ENCODE results near the gene NMRK1.

NMRK1 gene

DNA sequence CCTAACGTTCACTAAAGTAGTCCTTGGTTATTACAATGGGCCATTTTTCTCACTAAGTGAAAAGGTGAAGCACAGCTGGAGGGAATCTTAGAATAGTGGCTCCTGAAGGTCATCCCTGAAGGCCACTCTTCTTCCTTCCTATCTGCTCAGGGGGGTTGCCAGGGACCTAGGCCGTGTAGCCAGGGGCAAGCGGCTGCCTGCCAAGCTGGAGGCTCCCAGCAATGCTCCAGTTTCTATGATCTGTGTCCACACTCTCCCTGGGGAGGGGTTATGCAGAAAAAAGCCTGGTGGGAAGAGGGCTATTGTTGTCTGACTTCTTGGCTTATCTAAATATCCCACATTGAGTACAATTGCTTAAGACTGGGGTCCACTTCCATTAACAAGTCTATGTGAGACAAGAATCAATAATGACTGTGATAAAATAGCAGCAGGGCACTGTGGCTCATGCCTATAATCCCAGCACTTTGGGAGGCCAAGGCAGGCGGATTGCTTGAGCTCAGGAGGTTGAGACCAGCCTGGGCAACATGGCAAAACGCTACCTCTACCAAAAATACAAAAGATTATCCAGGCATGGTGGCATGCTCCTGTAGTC is 3.8 kb downstream of the NMRK1 start:
- Histone ChIP-seq H3K9me3 (ENCODE audit: control insufficient read depth in 2 of 2, low read length in 2 of 2) (no peaks in the 10 kb centered on the region), H3K36me3 (ENCODE audit: control insufficient read depth in 2 of 2, insufficient read depth in 2 of 2, low read length in 2 of 2) (peaks cover 0 to 4% of the 10 kb centered on the region in 2 donors), H3K9ac (ENCODE audit: low read length in 2 of 2) (no peak overlapping the region), H3K4me3 (ENCODE audit: low read length in 2 of 2) (no peak overlapping the region), H3K27ac (ENCODE audit: low read length) (no peak overlapping the region), H3K27me3 (ENCODE audit: control insufficient read depth in 1 of 2, insufficient read depth in 2 of 2, low read length in 2 of 2) (no peaks in the 10 kb centered on the region), H3K4me1 (ENCODE audit: control insufficient read depth, insufficient read depth, low read length) (no peaks in the 10 kb centered on the region)

DNA sequence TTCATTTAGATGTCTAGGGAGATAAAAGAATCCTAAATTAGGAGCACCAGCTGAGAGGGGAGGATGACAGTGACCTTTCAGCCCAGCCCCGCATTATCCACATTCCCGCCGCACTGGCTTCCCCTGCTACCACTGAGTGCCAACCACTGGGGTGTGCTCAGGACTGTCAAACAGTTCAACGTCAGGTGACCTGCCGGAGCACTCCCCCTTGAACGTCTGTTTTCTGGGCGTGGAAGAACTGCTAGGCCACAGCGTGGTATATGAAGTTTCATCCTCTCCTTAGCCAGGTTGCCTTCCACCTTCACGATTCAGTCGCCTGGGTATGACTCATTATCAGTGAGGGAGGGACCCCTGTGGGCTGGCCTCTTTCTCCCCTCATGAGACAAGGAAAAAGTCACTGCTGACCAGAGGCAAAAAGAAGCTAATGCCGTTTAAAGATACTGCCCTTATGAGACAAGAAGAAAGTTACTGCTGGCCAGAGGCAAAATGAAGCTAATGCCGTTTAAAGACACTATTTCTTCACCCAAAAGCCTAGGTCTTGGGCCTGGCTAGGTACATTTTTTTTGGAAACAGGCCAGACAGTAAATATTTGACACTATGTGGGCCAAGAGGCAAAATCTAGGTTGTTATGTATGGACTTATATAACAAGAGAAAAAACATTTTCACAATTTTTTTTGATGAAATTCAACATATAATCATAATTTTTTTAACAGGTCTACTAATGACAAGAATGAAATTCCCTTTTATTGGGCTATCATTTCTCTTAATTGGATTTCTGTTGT is 4.6 kb downstream of the NMRK1 start:
- H3K9ac ChIP-seq (ENCODE audit: low read length in 2 of 2) = no peak overlapping the region
- no peaks in the 10 kb centered on the region for H3K27me3 ChIP-seq (ENCODE audit: control insufficient read depth in 1 of 2, insufficient read depth in 2 of 2, low read length in 2 of 2)
- H3K27ac ChIP-seq (ENCODE audit: low read length) = no peak overlapping the region
- peaks cover 0 to 4% of the 10 kb centered on the region in 2 donors for H3K36me3 ChIP-seq (ENCODE audit: control insufficient read depth in 2 of 2, insufficient read depth in 2 of 2, low read length in 2 of 2)
- no peaks in the 10 kb centered on the region for H3K9me3 ChIP-seq (ENCODE audit: control insufficient read depth in 2 of 2, low read length in 2 of 2)
- H3K4me3 ChIP-seq (ENCODE audit: low read length in 2 of 2) = no peak overlapping the region
- no peaks in the 10 kb centered on the region for H3K4me1 ChIP-seq (ENCODE audit: control insufficient read depth, insufficient read depth, low read length)

DNA sequence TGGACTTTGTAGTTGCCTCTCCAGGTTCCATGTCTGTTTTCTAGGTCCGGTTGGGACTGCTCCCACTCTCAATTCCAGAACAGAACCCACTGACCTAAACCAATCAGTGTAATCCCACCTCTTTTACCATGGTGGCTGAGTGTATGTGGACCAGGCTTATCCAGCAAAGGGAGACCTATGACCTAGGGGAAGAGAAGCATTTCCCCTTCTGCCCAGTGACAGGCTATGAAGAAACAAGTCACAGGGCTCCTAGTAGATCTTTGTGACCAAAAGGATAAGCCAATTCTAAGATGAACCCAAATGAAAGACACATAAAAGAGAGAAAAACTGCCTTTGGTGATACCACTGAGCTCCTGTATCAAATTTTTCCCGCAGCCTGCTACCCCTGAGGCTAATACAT is 6.3 kb downstream of the NMRK1 start:
- H3K36me3 ChIP-seq (ENCODE audit: control insufficient read depth in 2 of 2, insufficient read depth in 2 of 2, low read length in 2 of 2) = peaks cover 0 to 4% of the 10 kb centered on the region in 2 donors

DNA sequence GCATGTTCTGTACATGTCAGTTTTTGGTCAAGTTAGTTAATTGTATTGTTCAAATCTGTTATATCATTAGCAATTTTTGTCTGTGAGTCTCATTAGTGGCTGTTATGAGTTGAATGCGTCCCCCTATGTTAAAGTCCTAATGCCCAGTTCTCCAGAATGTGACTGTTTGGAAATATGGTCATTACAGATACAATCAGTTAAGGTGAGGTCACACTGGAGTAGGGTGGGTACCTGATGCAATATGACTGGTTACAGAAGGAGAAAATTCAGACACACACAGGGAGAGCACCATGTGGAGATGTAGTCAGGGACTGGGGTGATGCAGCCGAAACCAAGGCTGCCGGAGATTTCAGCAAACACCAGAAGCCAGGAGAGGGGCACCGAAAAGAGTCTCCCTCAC is 15.1 kb downstream of the NMRK1 start:
- Histone ChIP-seq H3K4me1 (ENCODE audit: control insufficient read depth, insufficient read depth, low read length) (no peaks in the 10 kb centered on the region), H3K9me3 (ENCODE audit: control insufficient read depth in 2 of 2, low read length in 2 of 2) (no peaks in the 10 kb centered on the region), H3K27me3 (ENCODE audit: control insufficient read depth in 1 of 2, insufficient read depth in 2 of 2, low read length in 2 of 2) (no peaks in the 10 kb centered on the region), H3K36me3 (ENCODE audit: control insufficient read depth in 2 of 2, insufficient read depth in 2 of 2, low read length in 2 of 2) (no peaks in the 10 kb centered on the region), H3K9ac (ENCODE audit: low read length in 2 of 2) (no peak overlapping the region), H3K4me3 (ENCODE audit: low read length in 2 of 2) (no peak overlapping the region), H3K27ac (ENCODE audit: low read length) (no peak overlapping the region)

More for the DNA sequence above, 6.3 kb downstream of the NMRK1 start:
- Histone ChIP-seq H3K9ac (ENCODE audit: low read length in 2 of 2) (no peak overlapping the region), H3K4me3 (ENCODE audit: low read length in 2 of 2) (no peak overlapping the region), H3K9me3 (ENCODE audit: control insufficient read depth in 2 of 2, low read length in 2 of 2) (no peaks in the 10 kb centered on the region), H3K4me1 (ENCODE audit: control insufficient read depth, insufficient read depth, low read length) (no peaks in the 10 kb centered on the region), H3K27ac (ENCODE audit: low read length) (no peak overlapping the region), H3K27me3 (ENCODE audit: control insufficient read depth in 1 of 2, insufficient read depth in 2 of 2, low read length in 2 of 2) (no peaks in the 10 kb centered on the region)

DNA sequence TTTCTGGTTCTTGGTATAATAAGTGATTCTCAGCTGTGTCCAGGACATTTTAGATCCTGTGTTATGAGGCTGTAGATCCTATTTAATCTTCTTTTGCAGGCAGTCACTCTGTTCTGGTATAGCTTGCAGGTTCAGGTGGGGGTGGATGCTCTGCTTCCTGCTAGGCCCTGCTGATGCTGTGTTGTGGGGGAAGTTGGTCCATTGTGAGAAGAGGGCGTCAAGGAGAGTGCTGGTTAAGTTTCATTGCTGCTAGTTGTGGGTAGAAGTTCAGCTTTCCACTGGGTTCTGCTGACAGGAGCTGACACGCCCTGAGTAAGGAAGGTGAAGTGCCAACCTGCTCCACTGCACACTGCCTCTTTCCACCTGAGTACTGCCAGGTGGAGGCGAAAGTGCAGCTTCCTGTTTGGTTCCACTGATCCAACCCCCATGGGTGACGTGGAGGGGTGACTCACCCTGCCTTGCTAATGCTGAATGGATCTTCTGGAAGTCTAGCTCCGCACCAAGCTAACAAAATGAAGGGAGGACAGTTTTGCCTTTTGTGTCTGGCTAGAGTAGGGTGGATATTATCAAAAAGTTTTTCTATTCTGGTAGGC is 16.3 kb downstream of the NMRK1 start:
- H3K4me1 ChIP-seq (ENCODE audit: control insufficient read depth, insufficient read depth, low read length) = no peaks in the 10 kb centered on the region
- no peaks in the 10 kb centered on the region for H3K36me3 ChIP-seq (ENCODE audit: control insufficient read depth in 2 of 2, insufficient read depth in 2 of 2, low read length in 2 of 2)
- no peaks in the 10 kb centered on the region for H3K9me3 ChIP-seq (ENCODE audit: control insufficient read depth in 2 of 2, low read length in 2 of 2)
- H3K27ac ChIP-seq (ENCODE audit: low read length) = no peak overlapping the region
- no peak overlapping the region for H3K4me3 ChIP-seq (ENCODE audit: low read length in 2 of 2)
- no peaks in the 10 kb centered on the region for H3K27me3 ChIP-seq (ENCODE audit: control insufficient read depth in 1 of 2, insufficient read depth in 2 of 2, low read length in 2 of 2)
- H3K9ac ChIP-seq (ENCODE audit: low read length in 2 of 2) = no peak overlapping the region

DNA sequence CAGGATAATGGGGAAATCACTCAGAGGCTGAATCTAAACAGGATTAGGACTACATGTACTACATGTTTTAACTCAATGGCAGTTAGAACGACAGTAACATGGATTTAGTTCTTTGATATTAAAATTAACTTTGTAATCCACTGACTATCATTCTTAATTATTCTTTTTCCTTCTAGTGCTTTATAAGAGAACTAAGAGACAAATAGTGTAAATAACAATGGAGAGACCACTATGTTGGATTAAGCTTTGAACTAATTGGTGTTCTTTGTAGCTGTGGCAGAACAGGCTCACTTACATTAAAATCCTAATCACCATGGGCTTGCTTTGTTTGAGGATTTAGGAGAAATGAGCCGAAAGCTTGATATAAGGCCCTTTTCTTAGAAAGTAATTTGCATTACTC is 18.8 kb downstream of the NMRK1 start:
- Histone ChIP-seq H3K9ac (ENCODE audit: low read length in 2 of 2) (no peak overlapping the region), H3K4me1 (ENCODE audit: control insufficient read depth, insufficient read depth, low read length) (peaks cover 1% of the 10 kb centered on the region), H3K36me3 (ENCODE audit: control insufficient read depth in 2 of 2, insufficient read depth in 2 of 2, low read length in 2 of 2) (no peaks in the 10 kb centered on the region), H3K4me3 (ENCODE audit: low read length in 2 of 2) (no peak overlapping the region), H3K27ac (ENCODE audit: low read length) (no peak overlapping the region), H3K27me3 (ENCODE audit: control insufficient read depth in 1 of 2, insufficient read depth in 2 of 2, low read length in 2 of 2) (no peaks in the 10 kb centered on the region), H3K9me3 (ENCODE audit: control insufficient read depth in 2 of 2, low read length in 2 of 2) (no peaks in the 10 kb centered on the region)

DNA sequence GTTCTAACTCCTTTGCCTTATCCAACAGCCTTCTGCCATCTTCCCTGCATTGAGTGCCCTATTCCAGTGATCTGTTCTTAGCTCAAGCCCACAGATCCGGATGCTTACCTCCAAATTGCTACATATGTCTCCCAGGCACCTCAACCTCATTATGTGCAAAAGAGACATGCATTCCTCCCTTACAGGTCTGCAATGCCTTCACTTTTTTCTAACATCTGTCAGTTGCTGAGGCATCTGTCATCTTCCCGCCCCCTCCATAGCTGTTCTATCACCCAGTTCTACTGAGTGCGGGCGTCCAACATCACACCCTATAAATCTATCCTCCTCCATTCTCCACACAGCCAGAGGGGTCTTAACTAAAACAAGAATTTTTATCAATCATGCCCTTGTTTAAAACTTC is 20.1 kb downstream of the NMRK1 start:
- no peak overlapping the region for H3K9ac ChIP-seq (ENCODE audit: low read length in 2 of 2)
- no peaks in the 10 kb centered on the region for H3K27me3 ChIP-seq (ENCODE audit: control insufficient read depth in 1 of 2, insufficient read depth in 2 of 2, low read length in 2 of 2)
- H3K9me3 ChIP-seq (ENCODE audit: control insufficient read depth in 2 of 2, low read length in 2 of 2) = no peaks in the 10 kb centered on the region
- no peak overlapping the region for H3K4me3 ChIP-seq (ENCODE audit: low read length in 2 of 2)
- peaks cover 5% of the 10 kb centered on the region for H3K4me1 ChIP-seq (ENCODE audit: control insufficient read depth, insufficient read depth, low read length)
- H3K27ac ChIP-seq (ENCODE audit: low read length) = no peak overlapping the region
- no peaks in the 10 kb centered on the region for H3K36me3 ChIP-seq (ENCODE audit: control insufficient read depth in 2 of 2, insufficient read depth in 2 of 2, low read length in 2 of 2)

DNA sequence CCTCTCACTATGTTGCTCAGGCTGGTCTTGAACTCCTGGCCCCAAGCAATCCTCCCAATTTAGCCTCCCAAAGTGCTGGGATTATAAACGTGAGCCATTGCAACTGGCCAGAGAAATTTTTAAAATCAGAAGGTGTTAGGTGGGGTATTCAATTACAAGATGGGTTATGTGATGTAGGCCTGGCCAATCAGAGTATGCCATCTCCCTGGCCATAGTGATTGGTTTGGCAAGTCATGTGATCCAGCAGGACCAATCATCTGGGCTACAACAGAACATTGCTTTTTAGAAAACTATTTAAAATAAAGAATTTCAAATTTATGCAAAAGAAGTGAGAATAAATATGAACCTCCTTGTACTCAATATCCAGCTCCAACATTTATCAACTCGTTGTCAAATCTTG is 22.4 kb downstream of the NMRK1 start:
- Histone ChIP-seq H3K4me1 (ENCODE audit: control insufficient read depth, insufficient read depth, low read length) (peaks cover 5% of the 10 kb centered on the region), H3K4me3 (ENCODE audit: low read length in 2 of 2) (no peak overlapping the region), H3K36me3 (ENCODE audit: control insufficient read depth in 2 of 2, insufficient read depth in 2 of 2, low read length in 2 of 2) (peaks cover 0 to 7% of the 10 kb centered on the region in 2 donors), H3K9me3 (ENCODE audit: control insufficient read depth in 2 of 2, low read length in 2 of 2) (no peaks in the 10 kb centered on the region), H3K27ac (ENCODE audit: low read length) (no peak overlapping the region), H3K27me3 (ENCODE audit: control insufficient read depth in 1 of 2, insufficient read depth in 2 of 2, low read length in 2 of 2) (no peaks in the 10 kb centered on the region), H3K9ac (ENCODE audit: low read length in 2 of 2) (no peak overlapping the region)

DNA sequence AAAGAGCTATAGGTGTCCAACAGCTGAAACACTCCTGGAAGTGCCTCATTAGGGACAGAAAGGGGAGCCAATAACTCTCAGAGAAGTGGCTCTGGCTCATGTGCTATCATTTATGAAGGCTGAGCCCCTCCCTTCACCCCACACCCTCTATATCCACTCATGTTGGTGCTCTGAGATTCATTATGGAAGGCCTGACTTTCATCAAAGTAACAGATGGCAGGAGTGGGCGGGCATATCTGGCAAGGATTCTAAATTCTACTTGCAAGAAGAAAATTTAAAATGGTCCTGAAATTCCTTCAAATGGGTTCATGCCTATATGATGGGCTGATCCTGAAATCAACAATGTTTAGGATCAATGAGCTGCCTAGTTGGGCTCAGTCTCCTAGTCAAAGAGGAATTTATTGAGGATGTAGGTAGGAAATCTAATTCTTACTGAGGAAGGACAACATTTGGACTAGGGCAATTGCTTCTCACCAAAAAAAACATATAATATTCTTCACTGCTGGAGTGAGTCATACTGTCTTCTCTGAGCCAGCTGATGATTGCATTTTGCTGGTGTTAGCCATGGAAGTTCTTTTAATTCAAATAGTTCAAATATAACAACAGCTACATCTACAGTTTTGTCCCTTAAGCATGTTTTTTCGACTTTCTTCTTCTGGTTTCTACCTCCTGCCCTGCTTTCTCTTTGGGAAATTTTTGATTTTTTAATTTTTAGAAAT is 23.5 kb downstream of the NMRK1 start:
- Histone ChIP-seq H3K36me3 (ENCODE audit: control insufficient read depth in 2 of 2, insufficient read depth in 2 of 2, low read length in 2 of 2) (peaks cover 0 to 7% of the 10 kb centered on the region in 2 donors), H3K9ac (ENCODE audit: low read length in 2 of 2) (no peak overlapping the region), H3K9me3 (ENCODE audit: control insufficient read depth in 2 of 2, low read length in 2 of 2) (no peaks in the 10 kb centered on the region), H3K4me1 (ENCODE audit: control insufficient read depth, insufficient read depth, low read length) (peaks cover 5% of the 10 kb centered on the region), H3K27me3 (ENCODE audit: control insufficient read depth in 1 of 2, insufficient read depth in 2 of 2, low read length in 2 of 2) (no peaks in the 10 kb centered on the region), H3K27ac (ENCODE audit: low read length) (no peak overlapping the region), H3K4me3 (ENCODE audit: low read length in 2 of 2) (no peak overlapping the region)

DNA sequence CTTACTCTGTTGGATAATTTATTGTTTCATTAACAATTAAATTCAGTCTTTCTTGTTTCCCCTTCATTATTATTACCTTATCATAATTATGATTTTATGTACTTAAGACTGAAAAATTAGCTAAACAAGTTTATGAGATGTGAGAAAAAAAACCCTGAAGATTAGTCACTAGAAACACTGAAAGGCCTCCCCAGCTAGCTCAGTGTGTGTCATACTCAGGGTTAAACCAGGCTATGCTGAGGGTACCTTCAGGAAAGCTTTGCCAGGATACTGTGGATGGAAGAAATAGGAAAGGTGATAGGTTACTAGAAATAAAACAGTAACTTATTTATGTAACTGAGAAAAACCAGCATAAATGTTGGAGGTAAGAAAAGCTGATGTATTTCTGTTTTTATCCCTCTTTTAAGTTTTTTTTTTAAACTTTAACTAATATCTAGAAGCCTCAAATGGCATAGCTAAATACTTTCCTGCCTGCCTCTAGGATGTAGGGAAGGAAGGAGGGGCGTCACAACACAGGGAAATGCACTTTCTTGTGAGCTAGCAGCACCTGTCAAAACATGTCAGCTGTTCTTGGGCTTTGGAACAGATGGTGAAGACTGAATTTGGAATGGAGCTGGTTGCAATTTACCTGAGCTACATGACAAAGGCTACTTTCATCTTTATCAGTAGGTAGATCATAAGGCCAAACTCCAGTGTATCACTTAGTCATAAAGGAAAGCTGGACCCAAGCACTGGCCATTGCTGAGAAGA is 24.2 kb downstream of the NMRK1 start:
- Histone ChIP-seq H3K36me3 (ENCODE audit: control insufficient read depth in 2 of 2, insufficient read depth in 2 of 2, low read length in 2 of 2) (peaks cover 0 to 7% of the 10 kb centered on the region in 2 donors), H3K27me3 (ENCODE audit: control insufficient read depth in 1 of 2, insufficient read depth in 2 of 2, low read length in 2 of 2) (no peaks in the 10 kb centered on the region), H3K9ac (ENCODE audit: low read length in 2 of 2) (no peak overlapping the region), H3K9me3 (ENCODE audit: control insufficient read depth in 2 of 2, low read length in 2 of 2) (no peaks in the 10 kb centered on the region), H3K4me1 (ENCODE audit: control insufficient read depth, insufficient read depth, low read length) (peaks cover 5% of the 10 kb centered on the region), H3K27ac (ENCODE audit: low read length) (no peak overlapping the region), H3K4me3 (ENCODE audit: low read length in 2 of 2) (no peak overlapping the region)

Data from stomach smooth muscle (tissue), 2 donors.